Activated CD8-positive, alpha-beta memory T cell treated with anti-CD3 and anti-CD28 coated beads for 1 hour (primary cell): ENCODE results near the gene SSBP4.

Experiments used
- DNase-seq, 2 donors: peaks; one replicate each; pipeline ENCODE4 v3.0.0-alpha.2; 2020; ENCODE audit warnings: low read depth in 1 of 2; ENCODE audit errors: extremely low read depth in 1 of 2

The SSBP4 gene

GRCh38 chr19:18441804-18442788 lies 22.9 kb downstream of the SSBP4 start:
- DNase-seq: no peak

- no peak for DNase-seq
Observed at GRCh38 chr19:18442941-18443340, 23.7 kb downstream of the SSBP4 start.

GRCh38 chr19:18443406-18443805 lies 24.2 kb downstream of the SSBP4 start:
- no peak for DNase-seq

- DNase-seq: no peak
Observed at GRCh38 chr19:18443831-18444230, 24.6 kb downstream of the SSBP4 start.

- no peak for DNase-seq
Observed at GRCh38 chr19:18444513-18444912, 25.3 kb downstream of the SSBP4 start.

GRCh38 chr19:18445262-18445948 lies 26.2 kb downstream of the SSBP4 start:
- no peak for DNase-seq

GRCh38 chr19:18446145-18446810 lies 27.1 kb downstream of the SSBP4 start:
- DNase-seq: no peak

- no peak for DNase-seq
Observed at GRCh38 chr19:18446811-18447359, 27.7 kb downstream of the SSBP4 start.

- DNase-seq: no peak
Observed at GRCh38 chr19:18449552-18449951, 30.4 kb downstream of the SSBP4 start.

DNA sequence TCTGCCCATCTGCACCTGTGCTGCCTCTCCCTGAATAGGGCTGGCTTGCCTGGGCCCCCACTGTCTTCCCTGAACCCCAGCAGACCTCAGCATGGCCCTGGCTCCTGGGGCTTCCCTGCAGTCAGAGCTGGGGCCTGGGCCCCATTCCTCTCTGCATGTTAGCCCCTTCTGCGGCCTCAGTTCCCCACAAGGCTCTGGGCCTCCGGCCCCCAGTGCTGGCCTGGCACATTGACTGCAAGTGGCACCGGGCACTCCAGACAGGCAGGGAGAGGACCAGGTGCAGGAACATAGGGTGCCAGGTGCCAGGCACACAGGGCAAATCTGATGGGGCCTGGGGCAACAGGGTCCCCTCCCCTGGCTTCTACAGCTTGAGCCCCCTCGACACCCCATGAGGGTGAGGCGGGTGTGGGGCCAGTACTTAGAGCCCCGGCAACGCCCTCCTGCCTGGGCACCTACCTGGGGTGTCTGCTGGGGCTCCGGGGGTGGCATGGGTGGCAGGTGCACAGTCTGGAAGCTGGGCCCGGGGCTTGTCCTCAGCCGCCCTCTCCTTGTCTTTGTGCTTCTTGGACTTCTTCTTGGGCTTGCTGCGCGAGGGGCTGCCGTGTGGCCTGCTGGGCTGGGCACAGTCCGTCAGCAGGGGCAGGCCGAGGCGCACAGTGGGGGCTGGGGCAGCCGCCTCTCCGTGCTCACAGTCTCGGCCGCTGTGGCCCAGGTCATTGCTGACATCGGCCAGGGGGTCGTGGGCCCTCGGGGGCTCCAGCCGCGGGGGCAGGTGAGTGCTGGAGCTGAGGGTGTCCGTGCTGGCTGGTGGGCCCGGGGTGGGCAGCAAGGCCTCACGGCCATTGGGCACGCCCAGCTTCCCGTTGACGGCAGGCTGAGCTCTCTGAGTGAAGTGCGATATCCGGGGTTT lies 31.1 kb downstream of the SSBP4 start:
- no peak for DNase-seq

- peak; percentile 62 to 84 for DNase-seq
Observed at GRCh38 chr19:18450931-18451836, 32.0 kb downstream of the SSBP4 start.

GRCh38 chr19:18452386-18452785 lies 33.2 kb downstream of the SSBP4 start:
- no peak for DNase-seq

GRCh38 chr19:18453269-18454024 lies 34.2 kb downstream of the SSBP4 start:
- no peak for DNase-seq

GRCh38 chr19:18456279-18456678 lies 37.1 kb downstream of the SSBP4 start:
- no peak for DNase-seq

- no peak for DNase-seq
Observed at GRCh38 chr19:18456974-18457373, 37.8 kb downstream of the SSBP4 start.

- DNase-seq: no peak
Observed at GRCh38 chr19:18457483-18458331, 38.5 kb downstream of the SSBP4 start.

- DNase-seq: no peak
Observed at GRCh38 chr19:18460900-18461299, 41.7 kb downstream of the SSBP4 start.
